Nephron progenitor cell (in vitro differentiated cells): ENCODE data around the gene KCNJ6.
"Not testable (repeated sequence)": the region's sequence is repeated elsewhere in the genome, so short reads cannot be mapped to it uniquely, and the experiment has no call there.

Experiments used
- DNase-seq: peaks from one replicate; pipeline ENCODE4 v3.0.0; 2021
- H3K27ac Mint-ChIP-seq: 2 replicates; pipeline ENCODE4 v1.8.0; 2021; ENCODE audit warnings: mild to moderate bottlenecking, moderate library complexity, mixed read lengths
- H3K27me3 Mint-ChIP-seq: 2 replicates; pipeline ENCODE4 v1.8.0; 2021; ENCODE audit warnings: mild to moderate bottlenecking, low read depth, mixed read lengths; ENCODE audit not compliant: poor library complexity
- H3K36me3 Mint-ChIP-seq: 2 replicates; pipeline ENCODE4 v1.8.0; 2021; ENCODE audit warnings: low read depth, mixed read lengths
- H3K4me1 Mint-ChIP-seq: 2 replicates; pipeline ENCODE4 v1.8.0; 2021; ENCODE audit warnings: mixed read lengths
- H3K4me3 Mint-ChIP-seq: 2 replicates; pipeline ENCODE4 v1.8.0; 2021; ENCODE audit warnings: mild to moderate bottlenecking, moderate library complexity, mixed read lengths
- H3K9me3 Mint-ChIP-seq: 2 replicates; pipeline ENCODE4 v1.8.0; 2021; ENCODE audit warnings: mild to moderate bottlenecking, moderate library complexity, mixed read lengths
- CTCF ChIP-seq: fragments of 200-600 bp; sonication (generic); IDR thresholded peaks from 2 replicates; pipeline ENCODE4 v1.5.0; 2021; ENCODE audit warnings: antibody characterized with exemption

The KCNJ6 gene

GRCh38 chr21:37737507-37737906 lies 178.8 kb downstream of the KCNJ6 start:
- peaks cover 30% of the 10 kb centered on the region for H3K27me3 Mint-ChIP-seq
- H3K36me3 Mint-ChIP-seq = no peaks in the 10 kb centered on the region
- no peak for TF ChIP-seq CTCF
- no peak overlapping the region for H3K4me3 Mint-ChIP-seq
- H3K4me1 Mint-ChIP-seq = peaks cover 15% of the 10 kb centered on the region
- no peak for DNase-seq
- no peak overlapping the region for H3K27ac Mint-ChIP-seq
- H3K9me3 Mint-ChIP-seq = no peaks in the 10 kb centered on the region

GRCh38 chr21:37734846-37735245 lies 181.4 kb downstream of the KCNJ6 start:
- no peak overlapping the region for H3K4me3 Mint-ChIP-seq
- peaks cover 15% of the 10 kb centered on the region for H3K4me1 Mint-ChIP-seq
- TF ChIP-seq CTCF = no peak
- DNase-seq = no peak
- H3K36me3 Mint-ChIP-seq = no peaks in the 10 kb centered on the region
- peaks cover 26% of the 10 kb centered on the region for H3K27me3 Mint-ChIP-seq
- no peaks in the 10 kb centered on the region for H3K9me3 Mint-ChIP-seq
- no peak overlapping the region for H3K27ac Mint-ChIP-seq

- no peaks in the 10 kb centered on the region for H3K36me3 Mint-ChIP-seq
- TF ChIP-seq CTCF = no peak
- H3K27ac Mint-ChIP-seq = no peak overlapping the region
- no peak overlapping the region for H3K4me3 Mint-ChIP-seq
- H3K27me3 Mint-ChIP-seq = peaks cover 26% of the 10 kb centered on the region
- peaks cover 11% of the 10 kb centered on the region for H3K4me1 Mint-ChIP-seq
- no peak for DNase-seq
- H3K9me3 Mint-ChIP-seq = no peaks in the 10 kb centered on the region
These were observed 183.3 kb downstream of the KCNJ6 start for GRCh38 chr21:37732927-37733326.

GRCh38 chr21:37724201-37724600 lies 192.1 kb downstream of the KCNJ6 start:
- H3K9me3 Mint-ChIP-seq = peaks cover 7% of the 10 kb centered on the region
- no peaks in the 10 kb centered on the region for H3K4me1 Mint-ChIP-seq
- H3K27ac Mint-ChIP-seq = no peak overlapping the region
- no peak for DNase-seq
- no peak for TF ChIP-seq CTCF
- H3K27me3 Mint-ChIP-seq = peaks cover 13% of the 10 kb centered on the region
- H3K4me3 Mint-ChIP-seq = no peak overlapping the region
- H3K36me3 Mint-ChIP-seq = no peaks in the 10 kb centered on the region

- no peak for DNase-seq
- Mint-ChIP-seq H3K4me3 (no peak overlapping the region), H3K9me3 (peaks cover 17% of the 10 kb centered on the region), H3K4me1 (peaks cover 13% of the 10 kb centered on the region), H3K27me3 (peaks cover 11% of the 10 kb centered on the region), H3K36me3 (no peaks in the 10 kb centered on the region), H3K27ac (no peak overlapping the region)
- TF ChIP-seq CTCF = no peak
These were observed 198.7 kb downstream of the KCNJ6 start for GRCh38 chr21:37717534-37717933.

GRCh38 chr21:37712569-37712934 lies 203.7 kb downstream of the KCNJ6 start:
- not testable (repeated sequence) for H3K27ac Mint-ChIP-seq, H3K36me3 Mint-ChIP-seq, H3K27me3 Mint-ChIP-seq, H3K4me3 Mint-ChIP-seq, DNase-seq
- Mint-ChIP-seq H3K4me1 (peaks cover 40% of the 10 kb centered on the region), H3K9me3 (peaks cover 11% of the 10 kb centered on the region)
